Mesothelial cell of epicardium (in vitro differentiated cells): ENCODE results near the gene SLC10A3. TPM values are rescaled to one million over a fixed set of nuclear protein-coding genes. Genes with fewer than 3 reads are reported as not detected.

Experiments used
- DNase-seq, 2 experiments: peaks; one replicate each; pipeline ENCODE4 v3.0.0; 2021; ENCODE audit warnings: low spot score in 2 of 2; ENCODE audit not compliant: unreplicated experiment in 2 of 2
- H3K27ac Mint-ChIP-seq: 2 replicates; pipeline ENCODE4 v1.8.0; 2021; ENCODE audit warnings: mixed read lengths
- H3K27me3 Mint-ChIP-seq: 2 replicates; pipeline ENCODE4 v1.8.0; 2021; ENCODE audit warnings: low read depth, mixed read lengths
- H3K36me3 Mint-ChIP-seq: 2 replicates; pipeline ENCODE4 v1.8.0; 2021; ENCODE audit warnings: mixed read lengths
- H3K4me1 Mint-ChIP-seq: 2 replicates; pipeline ENCODE4 v1.8.0; 2021; ENCODE audit warnings: mixed read lengths
- H3K4me3 Mint-ChIP-seq: 2 replicates; pipeline ENCODE4 v1.8.0; 2021; ENCODE audit warnings: mild to moderate bottlenecking, moderate library complexity, mixed read lengths
- H3K9me3 Mint-ChIP-seq: 2 replicates; pipeline ENCODE4 v1.8.0; 2021; ENCODE audit warnings: mixed read lengths
- CTCF ChIP-seq: fragments of 200-600 bp; sonication (generic); IDR thresholded peaks from one replicate; pipeline ENCODE4 v1.5.0; 2021; ENCODE audit warnings: antibody characterized with exemption; ENCODE audit not compliant: unreplicated experiment
- total RNA-seq: library from RNA; stranded (reverse); gene quantifications from 3 replicates; pipeline ENCODE4 v1.2.1, GENCODE V29; 2021

The SLC10A3 gene
- total RNA-seq, 1 donor from 2014 or later = 30.2 TPM

- Mint-ChIP-seq H3K9me3 (peaks cover 4% of the 10 kb centered on the region), H3K27me3 (no peaks in the 10 kb centered on the region), H3K4me3 (no peak overlapping the region), H3K36me3 (no peaks in the 10 kb centered on the region), H3K27ac (peak overlapping the region; percentile 30), H3K4me1 (peaks cover 20% of the 10 kb centered on the region)
- no peak for TF ChIP-seq CTCF
- DNase-seq = no peak
Observed at GRCh38 chrX:154519389-154519788, 29.0 kb upstream of the SLC10A3 start.

GRCh38 chrX:154517101-154517781 is 26.8 kb upstream of the SLC10A3 start:
- DNase-seq = no peak
- Mint-ChIP-seq H3K27ac (peak overlapping the region; percentile 98), H3K36me3 (peaks cover 5% of the 10 kb centered on the region), H3K4me1 (peaks cover 20% of the 10 kb centered on the region), H3K9me3 (peaks cover 10% of the 10 kb centered on the region), H3K4me3 (peak overlapping the region; percentile 67), H3K27me3 (no peaks in the 10 kb centered on the region)
- no peak for TF ChIP-seq CTCF

GRCh38 chrX:154516656-154517100 is 26.2 kb upstream of the SLC10A3 start:
- no peak for TF ChIP-seq CTCF
- H3K36me3 Mint-ChIP-seq = peaks cover 5% of the 10 kb centered on the region
- H3K9me3 Mint-ChIP-seq = peaks cover 10% of the 10 kb centered on the region
- peak overlapping the region; percentile 98 for H3K27ac Mint-ChIP-seq
- peak in 1 of 2 experiments; percentile 62 for DNase-seq
- H3K27me3 Mint-ChIP-seq = no peaks in the 10 kb centered on the region
- H3K4me1 Mint-ChIP-seq = peaks cover 20% of the 10 kb centered on the region
- peak overlapping the region; percentile 67 for H3K4me3 Mint-ChIP-seq

GRCh38 chrX:154515966-154516655 is 25.7 kb upstream of the SLC10A3 start, which contains the start of gene FAM3A:
TSS of gene FAM3A (minus strand) at chrX:154516232. CDS start at chrX:154515772, 460 bp downstream.
- Mint-ChIP-seq H3K4me3 (peak within 1 kb of the TSS; percentile 69), H3K9me3 (peaks cover 10% of the 10 kb centered on the region), H3K27me3 (no peaks in the 10 kb centered on the region), H3K36me3 (peaks cover 5% of the 10 kb centered on the region), H3K4me1 (peaks cover 20% of the 10 kb centered on the region), H3K27ac (peak within 1 kb of the TSS; percentile 98)
- no peak for TF ChIP-seq CTCF
- DNase-seq = peak; percentile 87 to 90

- H3K4me3 Mint-ChIP-seq = peak overlapping the region; percentile 69
- H3K4me1 Mint-ChIP-seq = peaks cover 20% of the 10 kb centered on the region
- TF ChIP-seq CTCF = no peak
- no peak for DNase-seq
- H3K27me3 Mint-ChIP-seq = no peaks in the 10 kb centered on the region
- peak overlapping the region; percentile 86 for H3K27ac Mint-ChIP-seq
- H3K36me3 Mint-ChIP-seq = peaks cover 7% of the 10 kb centered on the region
- peaks cover 10% of the 10 kb centered on the region for H3K9me3 Mint-ChIP-seq
Observed at GRCh38 chrX:154515090-154515965, 24.9 kb upstream of the SLC10A3 start.
